NCI-H526 (cell line): ENCODE data around the gene TROAP.
A peak's percentile ranks its signal among the peaks of the same experiment; 100 is the strongest.
"Not testable (repeated sequence)": the region's sequence is repeated elsewhere in the genome, so short reads cannot be mapped to it uniquely, and the experiment has no call there.

Experiments
- DNase-seq, 2 experiments: peaks; one replicate each; lab custom pipeline; 2025; lab: John Stamatoyannopoulos, UW

TROAP gene

DNA sequence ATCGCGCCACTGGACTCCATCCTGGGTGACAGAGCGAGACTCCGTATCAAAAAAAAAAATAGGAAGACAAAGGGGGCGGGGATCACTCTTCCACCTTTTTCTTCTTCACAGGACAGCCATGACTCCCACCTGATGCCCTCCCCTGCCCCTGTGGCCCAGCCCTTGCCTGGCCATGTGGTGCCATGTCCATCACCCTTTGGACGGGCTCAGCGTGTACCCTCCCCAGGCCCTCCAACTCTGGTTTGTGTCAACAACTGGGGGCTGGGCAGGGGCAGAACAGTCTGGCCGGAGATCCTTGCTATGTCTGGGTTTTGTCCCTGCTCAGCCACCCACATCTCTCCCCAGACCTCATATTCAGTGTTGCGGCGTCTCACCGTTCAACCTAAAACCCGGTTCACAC, 5.8 kb downstream of the TROAP start:
- no peak for DNase-seq

DNA sequence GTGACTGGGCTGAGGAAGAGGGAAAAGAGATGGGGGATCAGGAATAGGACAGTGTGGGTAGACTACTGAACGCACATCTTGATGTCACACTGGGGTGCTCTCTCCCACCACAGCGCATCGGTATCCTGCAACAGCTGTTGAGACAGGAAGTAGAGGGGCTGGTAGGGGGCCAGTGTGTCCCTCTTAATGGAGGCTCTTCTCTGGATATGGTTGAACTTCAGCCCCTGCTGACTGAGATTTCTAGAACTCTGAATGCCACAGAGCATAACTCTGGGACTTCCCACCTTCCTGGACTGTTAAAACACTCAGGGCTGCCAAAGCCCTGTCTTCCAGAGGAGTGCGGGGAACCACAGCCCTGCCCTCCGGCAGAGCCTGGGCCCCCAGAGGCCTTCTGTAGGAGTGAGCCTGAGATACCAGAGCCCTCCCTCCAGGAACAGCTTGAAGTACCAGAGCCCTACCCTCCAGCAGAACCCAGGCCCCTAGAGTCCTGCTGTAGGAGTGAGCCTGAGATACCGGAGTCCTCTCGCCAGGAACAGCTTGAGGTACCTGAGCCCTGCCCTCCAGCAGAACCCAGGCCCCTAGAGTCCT, 7.1 kb downstream of the TROAP start:
- DNase-seq = no peak

DNA sequence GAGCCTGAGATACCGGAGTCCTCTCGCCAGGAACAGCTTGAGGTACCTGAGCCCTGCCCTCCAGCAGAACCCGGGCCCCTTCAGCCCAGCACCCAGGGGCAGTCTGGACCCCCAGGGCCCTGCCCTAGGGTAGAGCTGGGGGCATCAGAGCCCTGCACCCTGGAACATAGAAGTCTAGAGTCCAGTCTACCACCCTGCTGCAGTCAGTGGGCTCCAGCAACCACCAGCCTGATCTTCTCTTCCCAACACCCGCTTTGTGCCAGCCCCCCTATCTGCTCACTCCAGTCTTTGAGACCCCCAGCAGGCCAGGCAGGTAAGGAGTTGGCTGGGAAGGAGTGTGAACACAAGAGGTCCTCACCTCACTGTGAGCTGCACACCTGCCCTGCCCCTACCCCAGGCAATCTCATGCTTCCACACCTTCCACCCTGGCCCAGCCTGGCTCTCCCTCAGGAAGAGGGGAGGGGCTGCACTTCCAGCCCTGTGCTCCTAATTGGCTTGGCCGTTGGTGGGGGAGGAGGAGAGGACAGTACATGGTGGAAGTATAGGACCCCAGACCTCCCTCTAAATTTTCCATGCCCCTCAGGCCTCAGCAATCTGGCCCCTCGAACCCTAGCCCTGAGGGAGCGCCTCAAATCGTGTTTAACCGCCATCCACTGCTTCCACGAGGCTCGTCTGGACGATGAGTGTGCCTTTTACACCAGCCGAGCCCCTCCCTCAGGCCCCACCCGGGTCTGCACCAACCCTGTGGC, 7.8 kb downstream of the TROAP start:
- no peak for DNase-seq

DNA sequence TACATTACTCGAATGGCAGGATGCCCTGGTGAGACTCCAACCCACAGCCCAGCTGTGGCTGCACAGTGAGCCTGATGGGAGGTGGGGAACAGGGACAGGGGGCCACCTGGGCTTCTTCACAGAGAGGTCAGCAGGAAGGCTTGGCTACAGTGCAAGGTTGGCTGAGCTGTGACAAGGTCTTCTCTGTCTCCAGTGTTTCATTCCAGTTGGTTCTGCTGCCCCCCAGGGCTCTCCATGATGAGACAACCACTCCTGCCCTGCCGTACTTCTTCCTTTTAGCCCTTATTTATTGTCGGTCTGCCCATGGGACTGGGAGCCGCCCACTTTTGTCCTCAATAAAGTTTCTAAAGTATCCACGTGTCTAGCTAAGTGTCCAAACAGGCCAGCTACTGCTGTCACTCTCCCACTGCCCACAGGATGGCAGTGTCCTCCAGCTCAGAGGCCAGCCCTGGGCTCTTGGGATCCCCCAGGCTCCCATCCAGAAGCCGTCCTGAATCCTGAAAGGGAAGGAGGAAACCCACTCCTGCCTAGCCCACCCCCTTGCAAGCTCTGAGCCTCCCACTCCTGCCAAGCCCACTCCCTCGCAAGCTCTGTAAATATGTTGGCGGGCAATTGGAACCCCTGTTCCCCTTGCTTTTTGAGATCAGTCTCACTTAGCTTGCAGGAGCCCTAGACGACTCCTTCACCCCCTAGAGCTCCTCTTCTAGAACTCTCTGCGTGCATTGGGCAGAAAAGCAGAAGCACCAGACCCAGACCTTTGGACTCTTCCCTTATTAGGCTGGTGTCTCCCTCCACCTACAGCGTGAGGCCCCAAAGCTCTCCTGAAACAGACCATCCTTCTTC, 8.5 kb downstream of the TROAP start:
- DNase-seq = peak; percentile 33 to 69

DNA sequence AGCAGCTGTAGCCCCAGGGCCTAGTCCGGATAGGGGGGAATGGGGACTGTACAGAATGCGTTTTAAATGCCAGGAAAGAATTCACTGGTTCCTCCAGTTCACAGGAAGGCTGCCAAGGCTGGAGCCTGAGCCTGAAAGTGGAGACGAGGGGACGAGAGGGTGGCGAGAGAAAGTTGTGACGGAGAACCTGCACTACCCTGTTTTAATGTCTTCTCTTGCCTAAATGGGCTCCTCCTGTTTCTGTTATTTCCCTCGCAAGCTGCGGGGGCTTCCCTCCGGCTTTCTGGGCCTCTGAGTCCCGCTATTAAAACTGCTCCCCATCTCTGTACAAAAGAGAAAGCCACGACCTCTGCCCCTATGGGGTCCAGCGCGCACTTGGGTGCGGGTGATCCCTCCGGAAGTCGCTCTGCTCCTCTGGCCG, 9.4 kb downstream of the TROAP start:
- no peak for DNase-seq

DNA sequence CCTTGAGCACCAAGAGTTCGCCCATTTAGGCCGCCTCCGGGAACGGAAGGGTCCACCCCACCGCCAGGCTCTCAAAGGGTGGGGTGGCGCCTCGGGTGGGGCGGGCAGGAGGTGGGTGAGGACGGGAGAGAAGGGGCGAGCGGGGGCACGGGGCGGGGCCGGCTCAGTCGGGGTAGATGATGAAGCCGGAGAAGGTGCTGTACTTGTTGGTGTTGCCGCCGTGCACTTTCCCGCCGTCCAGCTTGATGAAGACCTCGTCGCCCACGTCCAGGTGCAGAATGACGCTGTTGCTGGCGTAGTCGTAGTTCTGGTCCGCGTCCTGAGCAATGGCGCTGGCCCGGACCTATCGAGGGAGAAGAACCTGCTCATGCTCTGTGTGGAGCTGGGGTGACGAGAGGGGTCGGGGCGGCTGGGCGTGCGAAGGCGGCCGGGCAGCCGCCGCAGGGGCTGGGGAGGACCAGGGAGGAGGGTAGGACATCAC, 9.9 kb downstream of the TROAP start:
- no peak for DNase-seq

DNA sequence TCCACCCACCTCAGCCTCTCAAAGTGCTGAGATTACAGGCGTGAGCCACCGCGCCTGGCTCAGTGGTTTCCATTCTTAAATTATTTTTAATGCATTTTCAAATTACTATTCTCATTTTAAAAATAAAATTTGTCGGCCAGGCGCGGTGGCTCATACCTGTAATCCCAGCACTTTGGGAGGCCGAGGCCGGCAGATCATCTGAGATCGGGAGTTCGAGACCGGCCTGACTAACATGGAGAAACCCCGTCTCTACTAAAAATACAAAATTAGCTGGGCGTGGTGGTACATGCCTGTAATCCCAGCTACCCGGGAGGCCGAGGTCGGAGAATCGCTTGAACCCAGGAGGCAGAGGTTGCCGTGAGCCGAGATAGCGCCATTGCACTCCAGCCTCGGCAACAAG, 10.7 kb downstream of the TROAP start:
- DNase-seq = not testable (repeated sequence)

DNA sequence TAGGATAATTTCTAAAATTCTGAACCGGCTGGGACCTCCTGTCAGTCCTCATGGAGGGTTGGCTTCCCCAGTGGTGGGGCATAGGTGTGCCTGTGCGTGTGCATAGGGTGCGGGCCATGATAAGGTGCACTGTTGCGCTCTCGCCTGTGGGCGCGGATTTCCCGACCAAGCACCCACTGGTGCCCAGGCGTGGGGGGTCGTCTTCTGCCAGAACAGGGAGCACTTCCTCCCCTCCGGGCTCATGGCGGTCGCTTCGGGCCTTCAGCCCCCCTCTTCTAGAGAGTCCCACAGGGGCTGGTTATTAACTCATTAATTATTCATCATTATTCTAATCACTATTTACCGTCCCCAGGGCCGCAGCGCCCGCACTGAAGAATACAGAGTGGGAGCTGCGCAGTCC, 11.2 kb downstream of the TROAP start:
- no peak for DNase-seq

DNA sequence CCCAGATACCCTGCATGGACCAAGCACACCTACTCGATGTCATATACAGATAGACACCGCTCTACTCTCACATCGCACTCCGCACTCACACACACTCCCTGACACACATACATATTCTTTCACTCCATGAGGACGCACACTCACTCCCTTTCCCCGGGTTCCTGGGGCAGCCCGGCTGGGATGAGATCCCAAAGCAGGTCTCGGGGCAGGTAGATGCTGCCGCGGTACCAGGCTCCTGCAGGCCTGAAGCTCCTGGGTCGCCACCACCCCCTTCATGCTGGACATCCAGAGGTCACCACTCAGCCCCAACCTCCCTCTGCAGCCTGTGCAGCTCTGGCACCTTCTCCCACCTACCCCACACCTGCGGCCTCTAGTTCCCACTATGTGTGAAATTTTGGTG, 11.6 kb downstream of the TROAP start:
- no peak for DNase-seq

DNA sequence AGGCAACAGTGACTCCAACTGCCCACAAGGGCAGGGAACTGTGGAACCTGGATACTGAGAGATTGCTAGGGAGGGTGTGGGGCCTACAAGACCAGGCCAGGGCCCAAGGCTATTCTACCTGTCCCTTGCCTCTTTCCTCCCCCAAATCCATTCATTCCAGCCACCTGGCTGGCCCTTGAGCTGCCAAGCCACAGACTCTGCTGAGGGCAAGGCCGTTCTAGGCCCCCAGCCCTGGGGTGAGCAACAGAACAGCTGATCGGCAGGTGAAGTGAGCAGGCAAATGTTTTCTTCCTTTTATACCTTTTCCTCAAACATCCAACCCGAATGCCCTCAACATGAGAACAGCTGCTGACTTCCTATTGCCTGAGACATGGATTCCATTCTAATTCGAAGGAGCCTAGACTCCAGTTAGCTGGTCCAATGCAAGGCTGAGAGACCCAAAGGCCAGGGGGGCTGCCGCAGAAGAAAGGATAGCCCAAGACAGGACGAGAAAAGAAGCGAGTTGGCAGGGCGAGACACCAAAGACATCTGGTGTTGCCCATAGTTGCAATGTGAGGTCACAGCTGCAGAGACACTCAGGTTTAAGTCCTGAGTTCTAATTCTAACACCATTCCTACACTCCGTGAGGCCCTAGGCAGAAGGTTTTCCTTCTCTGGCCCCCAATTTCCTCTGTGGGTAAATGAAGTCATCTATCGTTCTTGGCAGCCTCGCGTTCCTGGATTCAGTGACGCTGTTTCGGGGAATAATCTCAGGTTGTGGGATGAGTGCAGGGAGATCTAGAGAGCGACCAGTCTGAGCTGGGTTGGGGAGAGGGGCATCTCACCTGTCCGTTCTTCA, 12.3 kb downstream of the TROAP start:
- no peak for DNase-seq

DNA sequence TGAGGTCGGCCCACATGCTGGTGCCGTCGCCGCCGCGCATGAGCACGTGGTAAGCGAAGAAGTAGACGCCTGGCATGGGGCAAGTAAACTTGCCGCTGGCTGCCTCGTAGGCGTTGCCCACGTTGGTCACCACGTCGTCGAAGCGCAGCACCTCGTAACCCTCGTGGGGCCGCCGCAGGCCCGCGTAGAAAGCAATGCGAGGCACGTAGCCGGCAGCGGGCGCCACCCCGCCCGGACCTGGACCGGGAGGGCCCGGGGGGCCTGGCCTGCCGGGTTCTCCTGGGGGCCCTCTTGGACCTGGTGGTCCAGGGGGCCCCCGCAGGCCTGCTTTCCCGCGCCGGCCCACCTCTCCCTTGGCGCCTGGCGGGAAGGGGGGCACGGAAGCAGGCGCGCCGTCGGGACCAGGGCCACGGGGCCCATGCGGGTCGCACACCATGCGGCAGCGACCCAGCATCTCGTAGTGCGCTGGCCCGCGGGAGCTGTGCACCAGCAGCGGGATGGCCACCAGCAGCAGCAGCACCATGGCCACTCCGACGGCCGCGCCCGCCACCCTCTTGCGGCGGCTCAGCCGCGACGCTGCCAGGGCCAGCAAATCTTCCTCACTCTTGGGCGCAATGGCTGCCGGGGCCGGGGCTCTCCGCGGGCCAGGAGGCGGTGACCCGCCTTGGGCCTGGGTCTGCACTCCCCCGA, 13.0 kb downstream of the TROAP start:
- DNase-seq = no peak

DNA sequence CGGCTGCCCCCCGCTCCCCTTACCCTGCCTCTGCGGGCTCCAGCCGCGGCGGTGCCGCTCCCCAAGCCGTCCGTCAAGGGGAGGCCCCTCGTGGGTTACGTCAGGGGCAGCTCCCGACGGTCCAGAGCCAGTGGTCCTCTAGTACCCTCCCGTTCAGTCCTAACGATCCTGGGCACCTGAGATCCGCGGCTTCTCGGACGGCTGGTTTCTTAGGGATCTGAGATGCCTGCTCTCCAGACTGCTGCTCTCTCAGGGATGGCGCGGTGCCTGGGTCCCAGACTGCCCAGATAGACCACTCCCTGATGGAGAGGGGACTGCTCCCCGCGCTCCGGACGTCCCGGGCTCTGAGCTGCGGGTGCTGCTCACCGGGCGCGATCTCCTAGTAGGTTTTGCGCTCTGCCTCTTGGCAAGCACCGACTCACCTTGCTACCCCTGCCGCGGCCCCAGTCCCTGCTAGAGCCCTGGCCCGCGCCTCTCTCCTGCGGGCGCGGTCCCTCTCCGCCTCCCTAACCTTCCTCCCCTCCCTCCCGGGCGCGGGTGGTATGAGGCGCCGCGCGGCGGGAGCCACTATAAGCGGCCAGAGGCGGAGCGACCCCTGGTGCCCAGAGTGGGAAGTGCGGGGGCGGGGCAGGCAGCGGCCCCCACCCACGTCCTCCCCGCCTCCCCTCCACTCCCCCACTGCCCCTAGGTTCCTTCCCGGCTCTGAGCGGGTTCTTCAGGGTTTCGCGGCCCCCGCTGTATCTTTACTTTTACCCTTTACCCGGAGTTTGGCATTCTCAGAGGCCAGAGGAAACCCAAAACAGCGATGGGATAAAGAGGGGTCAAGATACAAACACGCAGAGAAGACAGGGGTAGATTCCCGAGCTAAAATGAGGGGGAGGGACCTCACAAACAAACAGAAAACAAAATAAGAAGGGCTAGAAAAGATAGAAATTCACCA, 13.9 kb downstream of the TROAP start, which contains the start of gene C1QL4:
Gene C1QL4, minus strand, starts transcription at position 544 of the 940 bp plus-strand sequence. CDS start 711 bp downstream, outside the sequence.
- peak in 1 of 2 experiments; percentile 91 for DNase-seq

DNA sequence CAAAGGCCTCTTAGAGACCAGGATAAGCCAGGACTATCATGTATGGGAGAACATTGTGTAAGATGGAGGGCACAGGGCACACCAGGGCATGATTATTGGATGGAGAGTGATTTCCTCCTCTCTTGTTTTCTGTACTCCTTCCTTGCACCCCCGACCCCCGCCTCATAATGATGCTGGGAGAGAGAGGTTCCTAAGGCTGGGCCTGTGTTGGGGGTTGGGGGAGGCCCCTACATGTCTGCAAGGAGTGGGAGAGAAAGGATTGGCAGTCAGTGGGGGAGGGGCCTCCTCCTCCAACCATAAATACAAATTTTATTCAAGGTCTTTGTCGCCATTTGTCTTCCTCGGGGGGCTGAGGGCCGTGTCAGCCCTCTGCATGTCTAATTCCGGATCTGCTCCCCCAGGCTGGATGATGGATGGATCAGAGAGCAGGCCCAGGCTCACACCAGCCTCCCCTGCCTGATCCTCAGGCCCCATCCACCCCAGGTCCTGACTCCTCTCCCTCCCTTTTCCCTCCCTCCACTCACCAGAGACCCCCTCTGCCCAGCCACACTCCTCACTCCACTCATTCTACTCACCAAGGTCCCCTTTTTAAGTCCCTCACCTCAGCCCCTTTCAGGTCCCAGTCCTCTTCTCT, 15.9 kb downstream of the TROAP start:
- no peak for DNase-seq

DNA sequence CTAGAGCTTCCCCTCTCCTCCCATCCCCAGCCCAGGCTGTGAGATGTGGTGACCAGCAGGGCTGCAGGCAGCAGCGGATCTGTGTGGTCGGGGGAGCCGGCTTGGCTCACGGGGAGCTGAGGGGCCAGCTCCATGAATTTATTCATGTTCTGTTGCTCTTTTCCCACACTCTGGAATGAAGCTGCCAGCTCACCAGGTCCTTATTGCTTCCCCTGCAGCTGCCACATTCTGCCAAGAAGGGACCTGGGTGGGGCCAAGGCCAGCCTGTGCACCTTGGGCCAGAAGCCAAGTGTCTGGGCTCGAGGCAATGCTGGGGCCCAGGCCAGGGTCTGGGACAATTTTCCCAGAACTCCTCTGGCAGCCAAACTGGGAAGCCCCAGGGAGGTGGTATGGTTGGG, 16.4 kb downstream of the TROAP start:
- peak in 1 of 2 experiments; percentile 29 for DNase-seq

DNA sequence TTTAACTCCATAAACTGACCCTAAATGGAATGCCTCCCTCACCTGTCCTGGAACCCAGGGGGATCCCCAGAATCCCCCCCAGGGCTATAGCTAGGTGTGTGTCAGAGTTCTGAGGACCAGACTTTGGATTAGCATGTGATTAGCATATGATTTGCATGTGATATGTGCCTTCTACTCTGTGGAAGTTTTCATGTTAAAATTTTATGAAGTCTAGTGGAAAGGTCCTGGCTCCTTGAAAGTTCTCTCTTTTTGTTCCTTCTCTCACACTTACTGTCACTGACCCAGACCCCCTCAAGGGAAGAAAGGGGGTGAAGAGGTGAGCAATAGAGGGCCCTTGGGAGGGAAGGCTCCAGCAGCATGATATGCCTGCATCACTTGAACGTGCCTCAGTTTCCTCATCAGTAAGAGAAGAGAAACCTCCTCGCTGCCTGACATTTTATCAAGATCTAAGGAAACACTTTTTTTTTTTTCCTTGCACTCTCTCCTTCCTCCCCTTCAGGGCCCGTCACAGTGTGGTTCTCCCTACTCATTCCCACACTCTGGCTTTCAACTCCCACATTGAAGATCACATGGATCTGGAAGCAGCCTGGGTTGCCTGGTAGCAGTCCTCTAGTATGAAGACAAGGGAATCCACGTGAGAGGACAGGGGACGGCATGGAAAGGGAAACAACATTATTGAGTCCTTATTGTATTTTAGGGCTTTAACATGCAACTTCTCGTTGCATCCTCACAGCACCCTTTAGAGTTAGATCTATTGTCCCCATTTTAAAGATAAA, 17.2 kb downstream of the TROAP start:
- peak in 1 of 2 experiments; percentile 21 for DNase-seq

DNA sequence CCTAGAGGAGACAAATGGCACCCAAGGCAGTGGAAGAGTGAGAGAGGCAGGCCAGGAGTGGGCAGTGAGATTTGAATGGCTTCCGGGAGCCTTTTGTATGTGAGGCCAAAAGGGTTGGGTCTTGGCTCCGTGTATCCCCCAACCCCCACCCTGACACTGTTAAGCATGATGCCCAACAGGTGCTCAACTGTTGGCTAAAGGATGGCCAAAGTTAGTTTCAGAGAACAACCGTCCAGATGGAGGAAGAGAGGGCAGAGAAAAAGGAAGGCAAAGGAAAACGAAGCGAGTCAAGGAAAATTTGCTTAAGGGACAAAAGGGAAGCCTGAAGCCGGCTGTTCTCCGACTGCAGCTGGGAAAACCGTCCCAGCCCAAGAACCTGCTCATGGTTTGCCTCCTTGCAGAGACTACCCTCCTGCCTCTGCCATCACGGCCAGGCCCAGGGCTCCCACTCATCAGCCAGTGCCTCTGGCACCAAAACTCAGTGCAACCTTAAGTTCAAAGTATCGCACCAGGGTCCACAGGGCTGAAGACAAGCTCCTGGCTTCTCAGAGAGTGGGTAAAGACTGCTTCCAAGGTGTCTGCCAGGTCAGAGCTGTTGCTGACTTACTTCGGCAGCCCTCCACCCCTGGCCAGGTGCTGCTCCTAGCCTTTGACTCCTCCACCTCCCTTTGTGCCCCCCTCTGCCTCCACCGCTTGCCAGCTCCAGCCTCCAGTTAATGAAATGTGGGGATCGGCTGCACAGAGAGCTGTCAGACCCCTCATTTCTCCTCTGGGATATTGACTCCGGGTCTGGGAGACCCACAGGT, 18.1 kb downstream of the TROAP start:
- DNase-seq = no peak

DNA sequence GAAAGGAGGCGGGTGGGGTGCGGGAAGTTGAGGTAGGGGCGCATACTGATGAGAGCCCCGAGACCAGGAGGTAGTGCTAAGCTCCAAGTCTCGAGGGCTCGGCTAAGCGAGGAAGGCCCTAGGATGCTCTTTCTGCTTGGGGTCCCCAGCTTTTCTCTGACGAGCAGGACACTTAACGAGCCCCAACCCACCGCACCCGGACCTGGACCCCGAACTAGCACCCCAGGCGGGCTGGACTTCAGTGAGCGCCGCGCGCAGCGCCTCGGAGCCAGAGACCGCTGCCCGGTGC, 18.7 kb downstream of the TROAP start:
- no peak for DNase-seq
